Mesothelial cell of epicardium (in vitro differentiated cells): ENCODE measurements around the gene NAA10. TPM values are rescaled to one million over a fixed set of nuclear protein-coding genes. Genes with fewer than 3 reads are reported as not detected.

Experiments used
- DNase-seq, 2 experiments: peaks; one replicate each; pipeline ENCODE4 v3.0.0; 2021; ENCODE audit warnings: low spot score in 2 of 2; ENCODE audit not compliant: unreplicated experiment in 2 of 2
- H3K27ac Mint-ChIP-seq: 2 replicates; pipeline ENCODE4 v1.8.0; 2021; ENCODE audit warnings: mixed read lengths
- H3K27me3 Mint-ChIP-seq: 2 replicates; pipeline ENCODE4 v1.8.0; 2021; ENCODE audit warnings: low read depth, mixed read lengths
- H3K36me3 Mint-ChIP-seq: 2 replicates; pipeline ENCODE4 v1.8.0; 2021; ENCODE audit warnings: mixed read lengths
- H3K4me1 Mint-ChIP-seq: 2 replicates; pipeline ENCODE4 v1.8.0; 2021; ENCODE audit warnings: mixed read lengths
- H3K4me3 Mint-ChIP-seq: 2 replicates; pipeline ENCODE4 v1.8.0; 2021; ENCODE audit warnings: mild to moderate bottlenecking, moderate library complexity, mixed read lengths
- H3K9me3 Mint-ChIP-seq: 2 replicates; pipeline ENCODE4 v1.8.0; 2021; ENCODE audit warnings: mixed read lengths
- CTCF ChIP-seq: fragments of 200-600 bp; sonication (generic); IDR thresholded peaks from one replicate; pipeline ENCODE4 v1.5.0; 2021; ENCODE audit warnings: antibody characterized with exemption; ENCODE audit not compliant: unreplicated experiment
- total RNA-seq: library from RNA; stranded (reverse); gene quantifications from 3 replicates; pipeline ENCODE4 v1.2.1, GENCODE V29; 2021

Gene NAA10
- total RNA-seq, 1 donor from 2014 or later: 76.8 TPM

GRCh38 chrX:153944140-153944799, 9.4 kb upstream of the NAA10 start, which contains the start of gene RENBP:
RENBP (minus strand) TSS chrX:153944643; CDS start chrX:153944610, 33 bp downstream.
- DNase-seq: no peak
- no peak within 1 kb of the TSS for H3K27ac Mint-ChIP-seq
- H3K9me3 Mint-ChIP-seq: no peaks in the 10 kb centered on the region
- peaks cover 4% of the 10 kb centered on the region for H3K36me3 Mint-ChIP-seq
- H3K4me3 Mint-ChIP-seq: peak within 1 kb of the TSS; percentile 43
- H3K4me1 Mint-ChIP-seq: peaks cover 2% of the 10 kb centered on the region
- H3K27me3 Mint-ChIP-seq: no peaks in the 10 kb centered on the region
- TF ChIP-seq CTCF: no peak

GRCh38 chrX:153941336-153942252, 6.8 kb upstream of the NAA10 start:
- no peak overlapping the region for H3K27ac Mint-ChIP-seq
- no peak for TF ChIP-seq CTCF
- no peak for DNase-seq
- no peaks in the 10 kb centered on the region for H3K27me3 Mint-ChIP-seq
- peaks cover 2% of the 10 kb centered on the region for H3K9me3 Mint-ChIP-seq
- no peak overlapping the region for H3K4me3 Mint-ChIP-seq
- no peaks in the 10 kb centered on the region for H3K4me1 Mint-ChIP-seq
- no peaks in the 10 kb centered on the region for H3K36me3 Mint-ChIP-seq

GRCh38 chrX:153939573-153939972, 4.7 kb upstream of the NAA10 start:
- no peak for TF ChIP-seq CTCF
- Mint-ChIP-seq H3K27ac (no peak overlapping the region), H3K4me1 (no peaks in the 10 kb centered on the region), H3K9me3 (peaks cover 3% of the 10 kb centered on the region), H3K4me3 (no peak overlapping the region), H3K27me3 (no peaks in the 10 kb centered on the region), H3K36me3 (no peaks in the 10 kb centered on the region)
- no peak for DNase-seq

DNA sequence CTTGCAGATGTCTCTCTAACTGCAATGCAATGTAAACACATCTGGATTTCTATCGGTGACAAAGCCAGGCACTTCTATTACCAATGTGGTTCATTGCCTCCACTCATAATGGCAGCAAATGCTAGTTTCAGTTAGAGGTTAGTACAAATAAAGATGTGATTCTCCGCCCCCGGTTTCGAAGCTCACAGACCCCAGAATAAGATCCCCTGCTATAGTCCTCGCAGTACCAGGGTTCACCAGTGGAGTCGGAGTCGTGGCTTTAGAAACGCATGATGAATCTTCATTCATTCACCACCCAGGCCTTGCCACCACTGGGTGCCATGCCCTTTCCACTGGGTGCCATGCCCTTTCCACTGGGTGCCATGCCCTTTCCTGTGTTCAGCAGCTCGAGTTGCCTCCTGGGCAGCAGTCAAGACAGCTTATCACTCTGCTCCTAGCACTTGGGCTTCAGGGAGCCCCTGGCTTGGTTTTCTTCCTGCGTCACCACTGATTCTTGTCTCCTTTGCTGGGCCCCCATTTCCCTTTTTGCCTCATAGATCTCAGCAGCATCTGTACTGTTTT, 3.5 kb upstream of the NAA10 start:
- no peaks in the 10 kb centered on the region for H3K36me3 Mint-ChIP-seq
- no peak overlapping the region for H3K4me3 Mint-ChIP-seq
- peaks cover 5% of the 10 kb centered on the region for H3K4me1 Mint-ChIP-seq
- H3K9me3 Mint-ChIP-seq: peaks cover 3% of the 10 kb centered on the region
- no peak for DNase-seq
- no peaks in the 10 kb centered on the region for H3K27me3 Mint-ChIP-seq
- peak; percentile 16 for TF ChIP-seq CTCF
- no peak overlapping the region for H3K27ac Mint-ChIP-seq

GRCh38 chrX:153937056-153937455, 2.2 kb upstream of the NAA10 start:
- DNase-seq: no peak
- no peak for TF ChIP-seq CTCF
- Mint-ChIP-seq H3K27ac (no peak overlapping the region), H3K36me3 (no peaks in the 10 kb centered on the region), H3K4me3 (no peak overlapping the region), H3K9me3 (peaks cover 3% of the 10 kb centered on the region), H3K27me3 (no peaks in the 10 kb centered on the region), H3K4me1 (peaks cover 5% of the 10 kb centered on the region)
